GM18507 (cell line): ENCODE results near the gene TSHZ2.
"Not testable (repeated sequence)": the region's sequence is repeated elsewhere in the genome, so short reads cannot be mapped to it uniquely, and the experiment has no call there.

Source experiments
- DNase-seq: peaks from one replicate; pipeline ENCODE4 v3.0.0; 2011; ENCODE audit warnings: low read depth; ENCODE audit not compliant: insufficient read length; ENCODE audit errors: extremely low spot score
- FAIRE-seq: peaks from 2 replicates; lab custom pipeline; 2011; peaks lifted over from hg19 to GRCh38; lab: Jason Lieb, UNC

Gene TSHZ2

DNA sequence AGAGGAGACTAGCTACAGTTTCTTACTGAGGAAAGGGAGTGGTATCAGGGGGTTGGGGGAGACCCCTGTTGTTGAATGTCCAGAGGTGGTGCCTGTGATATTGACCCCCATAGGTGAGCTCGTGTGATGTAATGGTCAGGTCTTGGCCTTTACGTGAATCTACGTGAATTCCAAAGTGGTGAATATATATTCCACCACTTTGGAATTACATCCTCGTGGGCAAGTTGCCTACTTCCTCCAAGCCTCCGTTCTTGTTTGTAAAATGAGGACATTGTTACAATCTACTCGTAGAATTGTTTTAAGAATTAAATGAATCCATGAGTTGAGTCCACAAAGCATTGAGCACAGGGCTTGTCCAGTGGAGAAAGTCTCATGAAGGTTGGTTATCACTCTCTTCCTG is 47.3 kb downstream of the TSHZ2 start:
- FAIRE-seq (no peak), DNase-seq (no peak)

DNA sequence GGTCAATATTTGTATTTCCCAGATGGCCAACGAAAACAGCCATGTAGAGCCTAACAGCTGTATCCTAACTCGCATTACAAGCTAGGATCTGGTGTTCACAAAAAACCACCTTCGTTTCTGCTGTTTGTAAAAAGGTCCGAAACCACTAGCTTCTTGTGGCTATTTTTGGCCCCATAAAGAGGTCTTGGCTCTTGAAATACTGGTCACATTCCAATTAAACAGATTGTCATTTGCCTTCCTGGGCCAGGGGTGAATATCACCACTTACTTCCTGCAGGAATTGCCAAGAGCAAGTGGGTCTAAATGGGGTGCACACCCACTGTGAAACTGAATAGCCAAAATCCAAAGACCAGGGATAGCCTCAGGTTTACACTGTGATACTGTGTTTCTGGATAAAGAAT is 48.2 kb downstream of the TSHZ2 start:
- DNase-seq = no peak
- FAIRE-seq = no peak

DNA sequence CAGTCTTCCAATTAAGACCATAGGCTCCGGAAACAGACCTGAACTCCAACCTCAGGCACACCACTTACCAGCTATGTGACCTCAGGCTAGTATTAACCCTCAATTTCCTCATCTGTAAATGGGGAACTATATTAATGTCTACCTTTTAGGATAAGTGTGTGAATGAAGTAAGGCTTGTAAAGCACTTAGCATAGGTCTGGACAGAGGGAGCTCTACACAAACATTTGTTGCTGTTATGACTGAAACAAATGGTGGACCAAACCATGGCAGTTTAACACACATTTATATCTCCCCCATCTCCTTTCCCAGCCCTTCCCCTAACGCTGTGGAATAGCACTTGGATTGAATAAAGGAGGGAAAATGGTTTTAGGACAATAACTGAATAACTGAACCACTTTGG is 48.7 kb downstream of the TSHZ2 start:
- DNase-seq (no peak), FAIRE-seq (no peak)

GRCh38 chr20:53021934-53022333 is 49.8 kb downstream of the TSHZ2 start:
- DNase-seq = no peak
- no peak for FAIRE-seq

- FAIRE-seq (no peak), DNase-seq (no peak)
Measured at GRCh38 chr20:53023732-53024520, 51.8 kb downstream of the TSHZ2 start.

GRCh38 chr20:53024653-53025052 is 52.5 kb downstream of the TSHZ2 start:
- FAIRE-seq, DNase-seq: not testable (repeated sequence)

GRCh38 chr20:53027089-53027488 is 54.9 kb downstream of the TSHZ2 start:
- FAIRE-seq = no peak

GRCh38 chr20:53028337-53029007 is 56.3 kb downstream of the TSHZ2 start:
- no peak for DNase-seq
- FAIRE-seq = no peak

More at GRCh38 chr20:53027089-53027488, 54.9 kb downstream of the TSHZ2 start:
- no peak for DNase-seq

GRCh38 chr20:53030061-53030460 is 57.9 kb downstream of the TSHZ2 start:
- no peak for DNase-seq

DNA sequence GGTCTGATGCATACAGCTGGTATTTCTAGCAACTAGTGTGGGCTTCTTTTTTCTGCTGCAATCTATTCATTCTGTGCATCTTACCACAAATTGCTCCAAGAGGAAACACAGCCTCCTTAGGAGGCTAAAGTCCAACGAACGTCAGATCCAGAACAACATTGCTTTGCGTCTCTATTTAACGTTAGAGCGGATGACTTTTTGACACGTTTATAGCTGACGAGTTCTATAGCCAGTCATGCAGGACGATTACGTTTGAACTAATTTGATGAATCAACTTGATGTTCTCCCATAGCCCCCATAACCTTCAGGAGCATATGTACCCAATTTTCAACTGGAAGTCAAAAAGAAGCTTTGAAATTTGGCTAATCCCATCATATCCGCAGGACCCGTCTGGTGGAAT is 59.9 kb downstream of the TSHZ2 start:
- DNase-seq = no peak
- FAIRE-seq = no peak

More at GRCh38 chr20:53030061-53030460, 57.9 kb downstream of the TSHZ2 start:
- no peak for FAIRE-seq

- DNase-seq = no peak
- no peak for FAIRE-seq
Measured at GRCh38 chr20:53032478-53032932, 60.3 kb downstream of the TSHZ2 start.

GRCh38 chr20:53033176-53033575 is 61.0 kb downstream of the TSHZ2 start:
- FAIRE-seq (no peak), DNase-seq (no peak)

GRCh38 chr20:53034899-53035298 is 62.7 kb downstream of the TSHZ2 start:
- DNase-seq (no peak), FAIRE-seq (no peak)

DNA sequence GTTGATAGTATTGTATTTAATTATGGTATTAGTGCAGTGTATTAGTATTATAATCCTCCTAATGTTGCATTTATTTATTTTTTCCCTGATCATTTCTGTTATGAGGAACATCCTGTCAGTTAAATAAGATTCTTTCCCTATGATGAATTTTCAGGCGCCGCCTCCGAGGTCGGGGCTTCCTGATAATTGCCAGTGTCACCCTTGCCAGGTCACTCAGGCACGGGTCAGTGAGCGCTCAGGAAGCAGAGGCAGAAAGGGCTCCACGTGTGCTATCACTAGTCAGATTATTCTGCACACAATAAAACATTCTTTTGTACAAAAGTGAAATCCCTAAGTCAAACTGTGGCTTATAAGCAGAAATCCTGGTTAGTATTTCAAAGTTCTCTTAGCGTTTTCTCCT is 64.8 kb downstream of the TSHZ2 start:
- FAIRE-seq = no peak
- no peak for DNase-seq

DNA sequence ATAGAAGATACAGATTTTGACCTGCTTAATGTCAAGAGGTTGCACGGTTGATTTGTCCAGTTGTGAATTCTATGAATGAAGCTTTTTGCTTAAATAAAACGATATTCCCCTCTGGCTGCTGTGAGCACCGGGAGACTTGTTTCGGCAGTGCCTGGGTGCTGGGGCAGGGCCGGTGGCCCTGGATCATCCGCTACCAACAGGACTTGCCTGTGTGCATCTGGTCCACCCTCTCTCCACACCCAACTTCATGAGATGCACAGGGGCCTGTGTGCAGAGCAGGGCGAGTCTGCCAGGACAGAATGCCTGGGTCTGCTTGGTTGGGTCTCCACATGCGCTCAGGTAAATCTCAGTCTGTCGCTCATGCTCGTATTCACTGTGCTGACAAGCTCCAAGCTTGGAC is 65.5 kb downstream of the TSHZ2 start:
- no peak for FAIRE-seq
- no peak for DNase-seq

GRCh38 chr20:53038299-53038698 is 66.1 kb downstream of the TSHZ2 start:
- FAIRE-seq (no peak), DNase-seq (no peak)

GRCh38 chr20:53040693-53041589 is 68.8 kb downstream of the TSHZ2 start:
- no peak for FAIRE-seq
- no peak for DNase-seq

DNA sequence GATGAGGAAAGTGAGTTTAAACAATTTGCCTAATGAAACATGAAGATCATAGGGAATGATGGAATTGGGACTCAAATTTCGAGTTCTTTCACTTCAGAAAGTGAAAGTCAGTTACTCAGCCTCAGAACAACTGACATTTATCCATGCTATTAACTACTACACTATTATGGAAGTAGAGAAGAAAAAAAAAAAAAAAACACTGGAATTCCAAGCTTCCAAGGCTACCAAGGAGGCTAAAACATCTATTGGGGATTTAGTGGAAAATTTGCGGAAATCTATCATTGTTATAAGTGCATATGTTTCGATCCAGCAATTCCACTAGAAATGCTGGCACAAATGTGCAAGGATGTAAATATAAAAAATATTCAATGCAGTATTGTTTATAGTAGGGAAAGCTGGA is 70.4 kb downstream of the TSHZ2 start:
- DNase-seq (no peak), FAIRE-seq (no peak)

GRCh38 chr20:53044296-53044695 is 72.1 kb downstream of the TSHZ2 start:
- no peak for FAIRE-seq
- no peak for DNase-seq

GRCh38 chr20:53045941-53046340 is 73.8 kb downstream of the TSHZ2 start:
- FAIRE-seq (no peak), DNase-seq (no peak)
